ENCODE results near the gene PYCR2. TPM values are rescaled to one million over a fixed set of nuclear protein-coding genes. Genes with fewer than 3 reads are reported as not detected.
"Not testable (repeated sequence)": the region's sequence is repeated elsewhere in the genome, so short reads cannot be mapped to it uniquely, and the experiment has no call there.

The PYCR2 gene
- 100 to 1,000 TPM; 134 to 140 TPM for total RNA-seq

DNA sequence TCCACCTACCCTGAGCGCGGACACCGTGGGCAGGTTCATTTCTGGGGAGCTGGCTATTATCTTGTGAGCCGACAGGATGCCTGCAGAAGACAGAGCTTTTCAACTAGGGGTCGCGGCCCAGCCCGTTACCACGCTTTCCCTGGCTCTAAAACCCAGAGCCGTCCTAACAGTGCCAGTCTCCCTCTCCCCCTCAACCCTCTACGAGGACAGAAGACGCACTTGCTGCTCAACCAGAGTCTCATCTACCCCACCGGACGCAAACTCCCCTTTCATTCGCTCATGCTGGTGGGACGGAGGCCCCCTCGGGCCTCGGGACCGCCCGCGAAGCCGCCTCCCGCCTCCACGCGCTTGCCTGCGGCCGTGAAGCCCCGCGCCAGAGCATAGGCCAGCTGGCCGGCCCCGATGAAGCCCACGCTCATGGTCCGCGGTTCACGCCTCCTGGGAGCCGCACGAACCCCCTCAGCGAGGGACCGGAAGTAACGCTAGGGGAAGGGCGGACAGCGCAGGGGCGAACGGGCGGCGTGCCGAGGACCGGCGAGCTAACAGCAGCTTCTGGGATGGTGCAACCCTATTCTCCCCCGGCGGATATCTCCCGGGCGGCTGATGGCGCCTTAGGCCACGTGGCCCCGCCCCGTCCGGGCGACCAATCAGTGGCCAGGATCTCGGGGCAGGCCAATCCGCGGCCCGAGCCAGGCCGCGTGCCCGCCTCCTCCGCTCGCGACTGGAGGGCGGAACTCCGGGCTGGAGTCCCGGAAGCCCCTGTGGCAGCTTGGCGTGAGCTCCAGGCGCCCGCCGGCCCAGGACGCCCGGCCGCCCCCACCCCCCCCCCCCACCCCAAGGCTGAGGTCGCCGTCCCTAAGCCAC lies at the start of gene PYCR2:
Gene PYCR2 (minus strand): TSS at position 559 of the 864 bp plus-strand sequence. CDS start 140 bp downstream, at position 419.
- ChIA-PET CTCF (interaction anchor here (0.6 to 2.6 kb wide), 7 partner anchors 13 to 448 kb away, joined by 3 to 9 read pairs (median 4); partner anchors contain the start of genes SRP9 and TMEM63A), POLR2A (interaction anchor here (0.6 to 2.6 kb wide), 10 partner anchors 9 to 479 kb away, joined by 3 to 17 read pairs (median 4); partner anchors contain the start of genes H3-3A, SDE2, SRP9 and TMEM63A)

GRCh38 chr1:225973158-225973557 lies 49.1 kb upstream of the PYCR2 start:
- ChIA-PET CTCF (interaction anchor here (0.9 to 1.4 kb wide), 2 partner anchors 10 to 498 kb away, joined by 3 read pairs; no protein-coding TSS in a partner anchor), POLR2A (no interaction called here)

DNA sequence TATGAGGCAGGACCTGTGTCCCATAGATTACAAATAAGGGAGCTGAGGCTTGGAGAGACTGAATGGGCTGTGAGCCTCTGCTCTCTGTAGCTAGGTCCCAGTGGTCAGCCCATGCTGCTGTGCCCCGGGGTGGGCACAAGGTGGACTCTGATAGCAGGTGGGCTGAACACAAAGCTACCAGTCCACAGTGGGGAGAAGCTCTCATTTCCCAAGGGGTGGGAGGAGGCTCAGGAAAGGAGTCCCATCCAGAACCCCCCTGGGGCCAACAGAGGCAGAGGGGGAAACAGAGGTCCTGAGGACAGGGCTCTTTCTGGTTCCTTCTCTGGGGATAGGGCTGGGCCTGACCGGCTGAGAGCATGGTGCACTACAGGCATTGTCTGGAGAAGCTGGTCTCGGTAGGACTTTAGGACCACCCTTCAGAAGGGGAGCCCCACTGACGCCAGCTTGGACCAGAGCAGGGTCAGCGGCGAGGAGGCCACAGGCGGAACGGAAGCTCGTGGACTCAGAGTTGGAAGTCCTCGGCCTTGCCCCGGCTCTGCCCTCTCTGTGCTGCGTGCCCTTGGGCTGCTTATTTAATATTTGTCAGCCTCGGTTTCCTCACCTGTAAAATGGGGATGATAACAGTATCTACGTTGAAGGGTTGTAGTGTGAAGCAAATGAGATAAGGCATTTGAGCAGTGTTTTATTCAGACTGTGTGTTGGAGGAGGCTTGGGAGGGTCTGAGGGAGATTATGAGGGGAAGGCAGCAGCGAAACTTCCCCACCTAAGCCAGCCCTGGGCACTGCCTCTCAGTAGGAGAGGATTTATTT lies 48.5 kb upstream of the PYCR2 start:
- ChIA-PET CTCF (interaction anchor here (0.9 to 1.4 kb wide), 2 partner anchors 10 to 498 kb away, joined by 3 read pairs; no protein-coding TSS in a partner anchor), POLR2A (no interaction called here)

- CTCF ChIA-PET = not testable (repeated sequence)
These were observed 46.6 kb upstream of the PYCR2 start for GRCh38 chr1:225970592-225971157.

GRCh38 chr1:225969751-225970150 lies 45.7 kb upstream of the PYCR2 start:
- POLR2A ChIA-PET, CTCF ChIA-PET: not testable (repeated sequence)

More at GRCh38 chr1:225970592-225971157, 46.6 kb upstream of the PYCR2 start:
- POLR2A ChIA-PET = not testable (repeated sequence)

DNA sequence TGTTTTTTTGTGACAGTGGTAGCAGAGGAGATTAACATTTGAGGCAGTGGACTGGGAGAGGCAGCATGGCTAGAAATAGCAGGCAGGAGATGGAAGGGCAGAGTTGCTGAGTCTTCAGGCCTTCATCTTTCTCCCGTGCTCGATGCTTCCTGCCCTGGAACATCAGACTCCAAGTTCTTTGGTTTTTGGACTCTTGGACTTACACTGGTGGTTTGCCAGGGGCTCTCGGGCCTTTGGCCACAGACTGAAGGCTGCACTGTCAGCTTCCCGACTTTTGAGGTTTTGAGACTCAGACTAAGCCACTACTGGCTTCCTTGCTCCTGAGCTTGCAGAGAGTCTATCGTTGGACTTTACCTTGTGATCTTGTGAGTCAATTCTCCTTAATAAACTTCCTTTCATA lies 41.2 kb upstream of the PYCR2 start:
- CTCF ChIA-PET = no interaction called here
- POLR2A ChIA-PET = no interaction called here

DNA sequence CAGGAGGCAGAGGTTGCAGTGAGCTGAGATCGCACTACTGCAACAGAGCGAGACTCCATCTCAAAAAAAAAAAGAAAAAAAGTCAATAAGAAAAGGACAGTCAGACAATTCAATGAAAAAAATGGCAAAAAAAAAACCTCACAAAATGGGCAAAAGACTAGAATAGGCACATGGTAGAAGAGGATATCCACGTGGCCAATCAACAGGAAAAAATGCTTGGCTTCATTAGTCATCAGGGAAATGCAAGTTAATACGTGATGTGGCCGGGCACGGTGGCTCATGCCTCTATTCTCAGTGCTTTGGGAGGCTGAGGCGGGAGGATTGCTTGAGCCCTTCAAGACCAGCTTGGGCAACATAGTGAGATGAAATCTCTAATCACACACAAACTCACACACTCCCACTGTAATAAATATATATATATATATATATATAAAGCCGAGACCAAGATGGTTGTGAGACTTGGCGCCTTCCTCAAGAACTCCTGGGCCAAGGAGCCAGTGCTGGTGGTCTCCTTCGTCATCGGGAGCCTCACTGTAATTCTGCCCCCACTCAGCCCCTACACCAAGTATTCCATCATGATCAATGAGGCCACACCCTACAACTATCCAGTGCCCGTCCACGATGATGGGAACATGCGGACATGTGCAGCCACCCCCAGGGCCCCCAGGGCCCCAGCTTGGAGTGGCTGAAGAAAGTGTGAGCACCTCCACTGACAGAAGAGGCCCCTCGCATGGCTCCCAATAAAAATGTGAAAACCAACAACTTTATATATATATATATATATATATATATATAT lies 39.9 kb upstream of the PYCR2 start:
- POLR2A ChIA-PET = no interaction called here
- CTCF ChIA-PET = interaction anchor here (0.7 to 1.6 kb wide), 3 partner anchors 9 to 159 kb away, joined by 3 read pairs; no protein-coding TSS in a partner anchor

- POLR2A ChIA-PET = no interaction called here
- CTCF ChIA-PET = interaction anchor here (0.5 to 1.8 kb wide), 8 partner anchors 8 to 229 kb away, joined by 3 to 4 read pairs (median 3); partner anchors contain the start of gene TMEM63A
These were observed 38.5 kb upstream of the PYCR2 start for GRCh38 chr1:225962440-225962975.

GRCh38 chr1:225961659-225962439 lies 37.8 kb upstream of the PYCR2 start:
- ChIA-PET POLR2A (no interaction called here), CTCF (interaction anchor here (1.0 to 1.8 kb wide), 5 partner anchors 8 to 79 kb away, joined by 3 to 4 read pairs (median 4); partner anchors contain the start of gene TMEM63A)

DNA sequence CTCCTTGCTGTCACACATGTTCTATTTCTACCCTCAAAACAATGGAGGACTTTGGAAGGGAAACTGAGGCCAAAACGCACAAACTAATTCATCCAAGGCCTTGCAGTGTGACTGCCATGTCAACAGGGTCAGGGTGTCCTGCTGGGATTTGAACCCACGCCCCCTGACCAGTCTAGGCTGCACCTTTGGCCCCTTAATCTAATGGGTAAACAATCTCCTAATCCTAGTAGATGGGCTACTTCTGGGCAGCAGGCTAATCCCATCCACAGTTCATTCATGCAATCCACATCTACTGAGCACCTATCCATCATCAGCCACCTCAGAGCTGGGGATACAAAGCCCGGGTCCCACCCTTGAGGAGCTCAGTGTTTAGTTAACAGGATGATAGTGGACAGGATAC lies 34.0 kb upstream of the PYCR2 start:
- POLR2A ChIA-PET = no interaction called here
- CTCF ChIA-PET = no interaction called here

GRCh38 chr1:225954753-225955152 lies 30.7 kb upstream of the PYCR2 start:
- POLR2A ChIA-PET = no interaction called here

GRCh38 chr1:225953315-225953714 lies 29.3 kb upstream of the PYCR2 start:
- ChIA-PET CTCF (no interaction called here), POLR2A (no interaction called here)

More at GRCh38 chr1:225954753-225955152, 30.7 kb upstream of the PYCR2 start:
- CTCF ChIA-PET = interaction anchor here (0.7 to 1.0 kb wide), 2 partner anchors 8 to 469 kb away, joined by 3 to 4 read pairs; no protein-coding TSS in a partner anchor

GRCh38 chr1:225950905-225951497 lies 27.0 kb upstream of the PYCR2 start:
- CTCF ChIA-PET = interaction anchor here (0.9 to 1.0 kb wide), 2 partner anchors 10 to 25 kb away, joined by 3 read pairs; no protein-coding TSS in a partner anchor
- POLR2A ChIA-PET = interaction anchor here (0.6 kb wide), 1 partner anchor 125 kb away, joined by 4 read pairs; no protein-coding TSS in a partner anchor

DNA sequence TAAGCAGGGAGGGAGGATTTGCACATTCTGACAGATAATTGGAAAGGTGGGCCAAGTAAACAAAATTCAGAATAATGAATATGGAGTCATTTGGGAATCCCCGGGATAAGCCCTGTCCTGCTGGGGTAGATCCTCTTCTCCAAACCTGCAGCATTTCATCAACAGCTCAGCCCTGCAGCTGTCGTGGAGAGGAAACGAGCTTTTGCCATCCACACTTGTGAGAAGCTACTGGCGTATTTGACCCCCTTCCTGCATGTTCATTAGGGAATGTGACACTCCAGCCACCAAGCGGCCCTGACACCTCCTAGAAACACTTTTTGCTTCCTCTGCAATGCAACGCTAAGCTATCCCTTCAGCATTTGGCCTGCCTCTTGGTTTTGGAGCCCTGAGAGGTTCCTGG lies 25.0 kb upstream of the PYCR2 start:
- CTCF ChIA-PET = interaction anchor here (0.7 kb wide), 1 partner anchor 377 kb away, joined by 3 read pairs; no protein-coding TSS in a partner anchor
- POLR2A ChIA-PET = no interaction called here

- ChIA-PET POLR2A (no interaction called here), CTCF (no interaction called here)
These were observed 22.8 kb upstream of the PYCR2 start for GRCh38 chr1:225946803-225947202.

DNA sequence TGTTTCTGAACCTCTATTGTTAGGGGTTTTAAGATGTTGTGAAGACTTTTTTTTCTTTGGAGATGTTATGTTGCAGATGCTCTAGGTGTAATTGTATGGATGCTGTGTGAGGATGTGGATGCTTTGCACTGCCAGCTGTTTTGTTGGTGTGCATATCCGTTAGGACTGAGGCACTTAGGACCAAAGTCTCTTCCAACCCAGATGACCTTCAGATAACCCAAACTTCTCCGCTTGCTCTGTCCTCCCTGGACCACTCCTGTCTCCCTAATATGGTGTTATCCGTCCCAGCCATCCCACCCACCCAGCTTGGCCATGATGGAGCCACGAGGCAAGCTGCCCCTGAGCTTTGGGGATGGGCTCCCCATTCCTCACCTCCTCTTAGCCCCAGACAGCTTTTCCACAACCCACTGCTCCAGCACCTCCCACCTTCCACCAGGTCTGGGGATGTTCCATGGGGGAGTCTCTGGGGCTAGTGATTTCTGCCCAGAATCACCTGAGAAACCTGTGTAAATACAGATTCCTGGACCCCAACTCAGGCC lies 22.1 kb upstream of the PYCR2 start:
- POLR2A ChIA-PET = no interaction called here
- CTCF ChIA-PET = no interaction called here

GRCh38 chr1:225945564-225945963 lies 21.5 kb upstream of the PYCR2 start:
- ChIA-PET POLR2A (no interaction called here), CTCF (interaction anchor here (0.7 kb wide), 1 partner anchor 22 kb away, joined by 3 read pairs; the partner anchor contains the start of gene PYCR2)
